NT2/D1 (cell line): ENCODE measurements around the gene SLX4IP.

Experiments used
- DNase-seq: peaks from one replicate; pipeline ENCODE4 v3.0.0-alpha.2; 2011; ENCODE audit warnings: low read depth, low spot score
- H3K27me3 ChIP-seq: 2 replicates; pipeline ENCODE4 v1.6.0; 2011; ENCODE audit warnings: mild to moderate bottlenecking; ENCODE audit not compliant: insufficient read length, insufficient read depth
- H3K36me3 ChIP-seq: 2 replicates; pipeline ENCODE4 v1.6.1; 2011; ENCODE audit warnings: mild to moderate bottlenecking, low read length, mixed read lengths; ENCODE audit not compliant: insufficient read depth, insufficient read length
- H3K4me1 ChIP-seq: 2 replicates; pipeline ENCODE4 v1.5.1; 2011; ENCODE audit not compliant: insufficient read depth, insufficient read length
- H3K4me3 ChIP-seq: 2 replicates; pipeline ENCODE4 v1.5.1; 2011; ENCODE audit warnings: low read depth; ENCODE audit not compliant: insufficient read length
- H3K9ac ChIP-seq: 2 replicates; pipeline ENCODE4 v1.6.0; 2011; ENCODE audit warnings: low read depth; ENCODE audit not compliant: insufficient read length
- H3K9me3 ChIP-seq: 2 replicates; pipeline ENCODE4 v1.5.1; 2011; ENCODE audit warnings: mild to moderate bottlenecking, low read length; ENCODE audit not compliant: insufficient read depth
- SUZ12 ChIP-seq: IDR thresholded peaks from 2 replicates; pipeline ENCODE4 v1.6.1; 2011; ENCODE audit not compliant: insufficient read length, insufficient read depth; ENCODE audit errors: extremely low read depth
- YY1 ChIP-seq: IDR thresholded peaks from 2 replicates; pipeline ENCODE4 v1.6.1; 2011; ENCODE audit not compliant: insufficient read length, insufficient read depth
- ZNF274 ChIP-seq: IDR thresholded peaks from 2 replicates; pipeline ENCODE4 v1.6.1; 2011; ENCODE audit warnings: mild to moderate bottlenecking, low read depth, low read length

SLX4IP gene

GRCh38 chr20:10537850-10538480, 102.9 kb downstream of the SLX4IP start:
- peaks cover 2% of the 10 kb centered on the region for H3K4me1 ChIP-seq
- H3K27me3 ChIP-seq = no peaks in the 10 kb centered on the region
- H3K9me3 ChIP-seq = no peaks in the 10 kb centered on the region
- TF ChIP-seq ZNF274 (no peak), SUZ12 (no peak), YY1 (no peak)
- H3K36me3 ChIP-seq = no peaks in the 10 kb centered on the region
- no peak overlapping the region for H3K4me3 ChIP-seq
- H3K9ac ChIP-seq = no peak overlapping the region
- no peak for DNase-seq

- H3K9ac ChIP-seq = no peak overlapping the region
These were observed 103.7 kb downstream of the SLX4IP start for GRCh38 chr20:10538768-10539167.

GRCh38 chr20:10539818-10540553, 104.9 kb downstream of the SLX4IP start:
- H3K4me3 ChIP-seq = no peak overlapping the region

More at GRCh38 chr20:10538768-10539167, 103.7 kb downstream of the SLX4IP start:
- Histone ChIP-seq H3K9me3 (no peaks in the 10 kb centered on the region), H3K27me3 (no peaks in the 10 kb centered on the region), H3K36me3 (no peaks in the 10 kb centered on the region), H3K4me3 (no peak overlapping the region), H3K4me1 (peaks cover 2% of the 10 kb centered on the region)
- DNase-seq = no peak
- no peak for TF ChIP-seq YY1
- no peak for TF ChIP-seq SUZ12
- no peak for TF ChIP-seq ZNF274

GRCh38 chr20:10540636-10541493, 105.8 kb downstream of the SLX4IP start:
- Histone ChIP-seq H3K4me3 (no peak overlapping the region), H3K9me3 (no peaks in the 10 kb centered on the region), H3K4me1 (no peaks in the 10 kb centered on the region), H3K9ac (no peak overlapping the region), H3K27me3 (no peaks in the 10 kb centered on the region), H3K36me3 (no peaks in the 10 kb centered on the region)
- no peak for TF ChIP-seq YY1
- no peak for TF ChIP-seq SUZ12
- TF ChIP-seq ZNF274 = no peak
- no peak for DNase-seq

More at GRCh38 chr20:10539818-10540553, 104.9 kb downstream of the SLX4IP start:
- TF ChIP-seq ZNF274 (no peak), SUZ12 (no peak), YY1 (no peak)
- Histone ChIP-seq H3K9ac (no peak overlapping the region), H3K4me1 (peaks cover 1% of the 10 kb centered on the region), H3K27me3 (no peaks in the 10 kb centered on the region), H3K36me3 (no peaks in the 10 kb centered on the region), H3K9me3 (no peaks in the 10 kb centered on the region)
- DNase-seq = no peak

- Histone ChIP-seq H3K36me3 (no peaks in the 10 kb centered on the region), H3K9ac (no peak overlapping the region), H3K4me3 (no peak overlapping the region), H3K27me3 (no peaks in the 10 kb centered on the region), H3K9me3 (no peaks in the 10 kb centered on the region), H3K4me1 (no peaks in the 10 kb centered on the region)
- DNase-seq = no peak
- no peak for TF ChIP-seq ZNF274
- TF ChIP-seq SUZ12 = no peak
- no peak for TF ChIP-seq YY1
These were observed 106.7 kb downstream of the SLX4IP start for GRCh38 chr20:10541668-10542411.

- H3K36me3 ChIP-seq = no peaks in the 10 kb centered on the region
- DNase-seq = no peak
- no peaks in the 10 kb centered on the region for H3K4me1 ChIP-seq
- TF ChIP-seq ZNF274 = no peak
- TF ChIP-seq SUZ12 = no peak
- no peak for TF ChIP-seq YY1
- no peaks in the 10 kb centered on the region for H3K9me3 ChIP-seq
- no peak overlapping the region for H3K9ac ChIP-seq
- H3K27me3 ChIP-seq = no peaks in the 10 kb centered on the region
- no peak overlapping the region for H3K4me3 ChIP-seq
These were observed 107.3 kb downstream of the SLX4IP start for GRCh38 chr20:10542442-10542841.

- H3K4me1 ChIP-seq = no peaks in the 10 kb centered on the region
- H3K9me3 ChIP-seq = no peaks in the 10 kb centered on the region
- DNase-seq = no peak
- H3K9ac ChIP-seq = no peak overlapping the region
- no peak overlapping the region for H3K4me3 ChIP-seq
- no peaks in the 10 kb centered on the region for H3K36me3 ChIP-seq
- no peaks in the 10 kb centered on the region for H3K27me3 ChIP-seq
- TF ChIP-seq YY1 = no peak
- TF ChIP-seq ZNF274 = no peak
- no peak for TF ChIP-seq SUZ12
These were observed 108.4 kb downstream of the SLX4IP start for GRCh38 chr20:10543480-10543879.
